CD4-positive, alpha-beta T cell treated with Interleukin-6 at 100 ng/mL for 8 hours (primary cell): ENCODE data around the gene ADM2.
A peak's percentile ranks its signal among the peaks of the same experiment; 100 is the strongest.
"Not testable (repeated sequence)": the region's sequence is repeated elsewhere in the genome, so short reads cannot be mapped to it uniquely, and the experiment has no call there.

Experiments used
- DNase-seq: peaks from one replicate; pipeline ENCODE4 v3.0.0-alpha.2; 2020; ENCODE audit warnings: mixed read lengths, low spot score

ADM2 gene

DNA sequence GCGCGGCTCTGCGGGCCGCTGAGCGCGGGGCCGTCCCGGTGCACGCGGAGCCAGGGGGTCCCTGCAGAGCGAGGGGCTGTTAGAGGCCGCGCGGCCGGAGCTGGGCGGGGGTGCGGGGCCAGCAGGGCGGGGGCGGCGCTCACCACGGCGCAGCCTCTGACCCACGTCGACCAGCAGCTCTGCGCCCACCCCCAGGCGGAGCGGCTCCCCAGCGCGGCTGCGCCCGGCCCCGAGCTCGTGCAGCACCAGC lies 44.4 kb downstream of the ADM2 start:
- no peak for DNase-seq

GRCh38 chr22:50526108-50526833 lies 44.9 kb downstream of the ADM2 start:
- DNase-seq: peak; percentile 87

DNA sequence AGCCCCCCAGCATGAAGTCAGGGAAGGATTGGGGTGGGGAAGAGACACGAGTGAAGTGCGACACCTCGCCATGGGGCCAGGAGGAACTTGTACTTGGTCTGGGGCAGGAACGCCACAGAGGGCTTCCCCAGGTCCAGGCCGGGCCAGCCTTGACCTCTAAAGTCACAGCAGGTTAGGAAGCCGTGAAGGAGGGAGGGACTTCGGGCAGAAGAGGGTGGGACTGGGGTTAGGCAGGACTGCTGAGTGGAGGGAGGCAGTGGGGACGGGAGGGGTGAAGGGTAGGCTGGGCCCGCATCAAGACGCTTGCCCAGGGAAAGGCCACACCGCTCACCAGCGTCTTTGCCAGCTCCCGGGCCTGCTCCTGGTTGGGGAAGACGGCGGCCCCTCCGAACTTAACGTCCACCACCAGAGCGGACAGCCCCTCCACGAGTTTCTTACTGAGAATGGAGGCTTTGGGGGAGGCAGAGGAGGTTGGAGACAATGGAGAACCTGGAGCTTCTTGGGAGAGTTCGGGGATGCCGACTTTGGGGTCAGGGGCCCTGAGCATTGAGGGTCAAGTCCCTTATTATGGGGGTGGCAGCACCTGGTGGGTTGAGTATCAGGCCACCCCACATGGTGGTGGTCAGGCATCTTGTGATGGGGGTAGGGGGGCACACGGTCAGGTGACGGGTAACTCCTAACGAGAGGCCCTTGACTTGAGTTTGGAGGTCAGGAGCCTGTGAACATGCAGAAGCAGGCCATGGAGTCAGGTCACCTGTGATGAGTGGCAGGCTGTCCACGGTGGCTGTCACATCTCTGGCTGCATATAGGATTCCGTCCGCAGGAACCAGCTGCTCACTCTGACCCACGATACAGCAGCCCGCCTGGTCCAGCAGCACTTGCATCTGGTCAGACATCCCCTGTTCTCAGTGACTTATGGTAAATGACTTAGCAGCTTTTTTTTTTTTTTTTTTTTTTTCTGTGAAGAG lies 45.8 kb downstream of the ADM2 start:
- DNase-seq: no peak

GRCh38 chr22:50527921-50528681 lies 46.8 kb downstream of the ADM2 start:
- DNase-seq: no peak

DNA sequence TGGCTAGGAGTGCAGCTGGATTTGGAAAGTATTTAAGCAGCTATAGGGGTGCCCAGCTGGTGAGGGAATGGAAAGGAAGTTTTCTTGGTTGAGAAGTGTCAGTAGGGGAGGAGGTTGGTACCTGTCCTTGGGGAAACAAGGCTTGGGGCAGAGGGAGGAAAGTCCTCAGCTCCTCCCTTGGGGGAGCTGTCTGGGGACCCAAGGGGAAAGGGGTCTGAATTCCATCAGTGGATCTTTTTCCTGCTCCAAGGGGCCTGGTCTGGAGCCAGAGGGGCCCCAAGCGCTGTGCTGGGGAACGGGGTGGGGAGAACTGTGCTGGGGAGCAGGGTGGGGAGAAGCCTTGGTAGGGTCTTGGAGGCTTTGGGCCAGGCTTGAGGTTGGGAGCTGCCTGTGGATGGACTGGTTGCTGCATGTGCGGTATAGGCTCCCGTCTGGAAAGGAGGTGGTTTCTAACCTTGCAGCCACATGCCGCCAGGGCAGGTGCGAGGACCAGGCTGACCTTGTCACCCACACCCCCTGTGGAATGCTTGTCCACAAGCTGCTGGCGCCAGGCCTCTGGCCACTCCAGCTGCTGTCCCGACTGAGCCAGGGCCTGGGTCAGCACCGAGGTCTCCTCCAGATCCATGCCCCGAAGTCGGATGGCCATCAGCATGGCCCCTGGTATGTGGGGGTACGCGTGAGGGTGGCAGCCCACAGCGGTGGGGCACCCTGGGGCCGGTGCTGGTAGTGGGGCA lies 47.5 kb downstream of the ADM2 start:
- no peak for DNase-seq

- DNase-seq: no peak
Observed at GRCh38 chr22:50529416-50529896, 48.1 kb downstream of the ADM2 start.

- DNase-seq: peak; percentile 63
Observed at GRCh38 chr22:50529897-50530579, 48.7 kb downstream of the ADM2 start, which contains the start of gene TYMP. Gene TYMP (minus strand): TSS chr22:50530012. CDS start chr22:50529709, 303 bp downstream.

DNA sequence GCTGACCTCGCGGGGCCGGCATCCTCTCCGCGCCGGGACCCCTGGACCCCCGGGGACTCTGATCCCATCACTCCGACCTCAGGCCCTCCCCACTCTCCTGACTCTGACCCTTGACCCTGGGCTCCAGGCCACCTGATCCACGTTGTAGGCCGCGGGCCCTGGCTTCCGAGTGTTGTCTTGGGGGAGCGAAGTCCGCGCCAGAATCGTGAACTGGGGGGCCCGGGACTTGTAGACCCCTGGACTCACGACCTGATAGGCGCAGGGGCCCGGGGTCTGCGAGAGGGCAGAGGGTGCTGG lies 49.2 kb downstream of the ADM2 start:
- no peak for DNase-seq

GRCh38 chr22:50530877-50531545 lies 49.7 kb downstream of the ADM2 start:
- DNase-seq: peak; percentile 78

DNA sequence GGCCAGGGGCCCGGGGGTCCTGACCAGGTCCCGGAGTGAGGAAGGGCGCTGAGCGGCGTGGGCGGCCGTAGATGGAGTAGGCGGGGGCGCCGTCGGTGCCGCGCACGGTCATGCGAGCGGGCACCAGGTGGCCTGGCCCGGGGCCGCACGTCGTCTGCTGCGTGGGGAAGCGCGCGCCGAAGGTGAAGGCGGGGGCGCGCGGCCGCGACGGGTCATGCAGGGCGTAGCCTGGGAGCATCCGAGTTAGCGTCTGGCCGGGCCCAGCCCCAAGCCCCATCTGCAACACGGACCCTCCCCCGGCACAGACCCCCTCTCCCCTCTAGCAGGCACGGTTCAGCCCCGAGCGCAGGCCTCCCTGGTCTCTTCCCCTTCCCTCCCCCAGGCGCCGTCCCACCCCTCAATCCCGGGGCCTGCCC lies 50.2 kb downstream of the ADM2 start:
- peak; percentile 58 for DNase-seq

GRCh38 chr22:50531962-50532674 lies 50.8 kb downstream of the ADM2 start:
- DNase-seq: no peak

DNA sequence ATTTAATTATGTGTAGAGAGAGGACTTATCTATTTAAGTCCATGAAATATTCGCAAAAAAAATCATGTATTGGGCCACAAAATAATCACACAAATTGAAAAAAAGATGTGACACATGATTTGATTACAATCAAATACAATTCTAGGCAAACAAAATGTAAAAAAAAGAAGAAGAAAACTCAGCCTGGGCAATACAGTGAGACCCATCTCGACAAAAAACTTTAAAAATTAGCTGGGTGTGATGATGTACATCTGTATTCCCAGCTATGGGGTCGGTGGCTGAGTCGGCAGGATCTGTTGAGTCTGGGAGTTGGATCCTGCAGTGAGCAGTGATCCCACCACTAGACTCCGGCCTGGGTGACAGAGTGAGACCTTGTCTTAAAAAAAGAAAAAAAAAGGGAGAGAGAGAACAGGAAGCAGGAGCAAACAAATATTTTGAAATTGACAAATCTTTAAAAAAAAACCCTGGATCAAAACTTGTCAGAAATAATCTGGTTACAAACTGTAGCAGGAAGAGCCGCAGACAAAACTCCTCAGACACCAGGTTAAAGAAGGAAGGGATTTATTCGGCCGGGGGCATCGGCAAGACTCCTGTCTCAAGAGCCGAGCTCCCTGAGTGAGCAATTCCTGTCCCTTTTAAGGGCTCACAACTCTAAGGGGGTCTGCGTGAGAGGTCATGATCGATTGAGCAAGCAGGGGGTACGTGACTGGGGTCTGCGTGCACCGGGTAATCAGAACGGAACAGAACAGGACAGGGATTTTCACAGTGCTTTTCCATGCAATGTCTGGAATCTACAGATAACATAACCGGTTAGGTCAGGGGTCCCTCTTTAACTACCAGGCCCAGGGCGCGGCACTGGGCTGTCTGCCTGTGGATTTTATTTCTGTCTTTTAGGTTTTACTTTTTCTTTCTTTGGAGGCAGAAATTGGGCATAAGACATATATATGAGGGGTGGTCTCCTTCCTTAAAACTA lies 51.8 kb downstream of the ADM2 start:
- DNase-seq: no peak

DNA sequence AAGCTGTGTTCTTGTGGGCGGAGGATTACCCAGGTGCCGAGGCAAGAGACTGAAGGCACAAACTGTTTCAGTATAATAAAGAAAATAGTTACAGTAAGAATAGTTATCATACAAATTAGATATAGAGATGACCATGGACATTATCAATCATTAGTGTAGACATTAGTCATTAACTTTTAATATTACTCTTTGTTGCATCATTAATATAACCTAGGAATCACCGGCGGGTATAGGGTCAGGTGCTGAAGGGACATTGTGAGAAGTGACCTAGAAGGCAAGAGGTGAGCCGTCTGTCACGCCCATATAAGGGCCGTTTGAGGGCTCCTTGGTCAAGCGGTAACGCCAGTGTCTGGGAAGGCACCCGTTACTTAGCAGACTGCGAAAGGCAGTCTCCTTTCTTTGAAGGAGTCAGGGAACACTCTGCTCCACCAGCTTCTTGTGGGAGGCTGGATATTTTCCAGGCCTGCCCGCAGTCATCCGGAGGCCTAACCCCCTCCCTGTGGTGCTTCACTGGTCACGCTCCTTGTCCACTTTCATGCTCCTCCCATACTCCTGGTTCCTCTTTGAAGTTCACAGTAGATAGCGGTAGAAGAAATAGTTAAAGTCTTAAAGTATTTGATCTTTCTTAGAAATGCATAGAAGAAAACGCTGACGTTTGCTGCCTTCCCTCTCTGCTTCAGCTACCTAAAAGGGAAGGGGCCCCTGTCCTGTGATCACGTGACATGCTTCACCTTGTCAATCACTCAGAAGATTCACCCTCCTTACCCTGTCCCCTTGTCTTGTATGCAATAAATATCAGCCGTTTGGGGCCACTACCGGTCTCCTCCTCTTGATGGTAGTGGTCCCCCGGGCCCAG lies 52.7 kb downstream of the ADM2 start:
- DNase-seq: not testable (repeated sequence)

GRCh38 chr22:50535113-50535512 lies 53.8 kb downstream of the ADM2 start:
- DNase-seq: no peak
